ENCODE measurements around the gene PLEKHH2. TPM values are rescaled to one million over a fixed set of nuclear protein-coding genes. Genes with fewer than 3 reads are reported as not detected.
"Not testable (repeated sequence)": the region's sequence is repeated elsewhere in the genome, so short reads cannot be mapped to it uniquely, and the experiment has no call there.

The PLEKHH2 gene
- polyA plus RNA-seq (ENCODE audit: insufficient read length in 4 of 4): 10 to 100 TPM; 20.3 to 70.1 (median 30.6) TPM

DNA sequence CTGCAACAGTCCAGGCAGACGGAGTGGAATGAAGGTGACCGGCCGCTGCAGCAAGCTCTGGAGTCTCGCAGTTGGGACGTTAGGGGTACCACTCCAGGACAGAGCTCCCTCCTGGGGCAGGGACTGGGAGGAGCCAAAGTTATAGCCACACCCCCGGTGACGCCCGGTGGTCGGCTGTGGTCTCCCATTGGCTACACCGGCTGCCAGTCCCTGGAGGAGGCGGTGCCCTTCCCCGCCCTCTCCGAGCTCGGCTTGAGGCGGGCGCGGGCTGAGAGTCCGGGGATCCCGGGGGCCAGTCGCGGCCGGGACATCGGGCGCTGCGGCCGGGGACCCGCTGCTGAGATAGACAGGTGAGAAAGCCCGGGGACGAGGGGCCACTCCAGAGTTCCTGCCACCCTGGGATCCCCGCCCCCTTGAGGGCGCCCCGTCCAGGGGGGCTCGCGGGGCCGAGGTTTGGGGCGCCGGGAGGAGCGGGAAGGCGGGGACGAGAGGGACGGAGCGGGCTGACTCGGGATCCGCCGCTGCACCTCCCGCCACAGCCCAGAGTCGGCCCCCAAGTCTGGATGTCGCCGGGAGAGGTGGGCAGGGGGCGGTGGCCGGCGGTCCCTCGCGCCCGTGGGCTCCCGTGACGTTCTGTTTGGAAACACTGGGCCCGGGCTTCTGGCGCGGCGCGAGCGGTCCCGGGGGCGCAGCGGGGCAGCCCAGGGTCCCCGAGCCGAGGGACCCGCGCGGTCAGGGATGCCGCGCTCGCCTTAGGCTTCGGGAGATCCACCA lies at the start of gene PLEKHH2:
PLEKHH2 (plus strand) TSS at position 231 of the 774 bp plus-strand sequence. CDS start 7,414 bp downstream, outside the sequence.
- DNase-seq (ENCODE audit: low read depth in 4 of 4, low spot score in 2 of 4): peak; percentile 71 to 86 (median 80)

DNA sequence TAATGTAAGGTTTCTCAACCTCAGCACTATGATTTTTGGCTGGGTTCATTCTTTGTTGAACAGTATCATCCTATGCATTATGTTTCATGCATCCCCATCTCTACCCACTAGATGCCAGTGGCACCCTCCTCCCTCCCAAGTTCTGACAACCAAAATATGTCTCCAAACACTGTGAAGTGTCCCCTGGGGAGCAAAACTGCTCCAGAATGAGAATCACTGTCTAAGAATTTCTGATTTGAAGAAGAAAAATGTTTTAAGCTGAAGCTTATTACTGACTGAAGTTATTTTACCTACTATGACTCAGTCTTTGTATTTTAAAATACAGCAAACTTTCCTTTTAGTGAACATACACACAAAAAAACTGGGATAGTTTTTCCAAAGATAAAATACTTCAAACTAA lies 44.6 kb upstream of the PLEKHH2 start:
- no peak for DNase-seq (ENCODE audit: low read depth in 4 of 4, low spot score in 2 of 4)

DNA sequence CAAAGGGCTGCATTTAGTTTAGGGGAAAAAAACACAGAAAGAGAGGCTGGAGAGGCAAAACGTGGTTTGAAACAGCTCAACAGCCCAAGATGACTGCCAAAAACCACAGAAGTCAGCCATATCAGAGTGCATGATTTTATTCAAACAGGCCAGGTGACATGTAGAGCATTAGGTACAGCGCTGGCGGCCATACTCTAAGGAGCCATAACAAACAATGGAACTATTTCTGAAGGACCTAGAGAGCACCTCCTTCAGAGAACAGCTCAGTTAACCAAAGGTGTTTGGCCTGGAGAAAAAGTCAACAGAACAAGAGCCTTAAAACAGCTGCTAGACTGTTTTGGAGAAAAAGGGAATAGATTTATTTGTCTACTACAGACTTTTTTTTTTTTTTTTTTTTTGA lies 43.8 kb upstream of the PLEKHH2 start:
- no peak for DNase-seq (ENCODE audit: low read depth in 4 of 4, low spot score in 2 of 4)

DNA sequence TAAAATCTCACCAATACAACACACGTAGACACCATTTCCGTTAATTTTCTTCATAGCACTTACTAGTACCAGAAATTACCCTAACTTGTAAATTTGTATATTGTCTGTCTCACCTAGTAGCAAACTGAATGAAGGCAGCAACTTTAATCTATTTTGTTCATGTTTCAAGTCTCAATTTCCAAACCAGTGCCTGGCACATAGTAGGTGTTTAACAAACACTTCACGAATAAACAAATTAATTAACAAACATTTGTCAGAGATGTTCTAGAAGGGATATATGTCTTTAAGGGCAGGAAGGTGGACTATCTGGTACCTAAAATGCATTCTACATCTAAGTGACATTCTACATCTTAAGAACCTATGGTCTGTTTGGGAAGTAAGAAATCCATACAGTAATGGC lies 42.2 kb upstream of the PLEKHH2 start:
- DNase-seq (ENCODE audit: low read depth in 4 of 4, low spot score in 2 of 4): no peak

DNA sequence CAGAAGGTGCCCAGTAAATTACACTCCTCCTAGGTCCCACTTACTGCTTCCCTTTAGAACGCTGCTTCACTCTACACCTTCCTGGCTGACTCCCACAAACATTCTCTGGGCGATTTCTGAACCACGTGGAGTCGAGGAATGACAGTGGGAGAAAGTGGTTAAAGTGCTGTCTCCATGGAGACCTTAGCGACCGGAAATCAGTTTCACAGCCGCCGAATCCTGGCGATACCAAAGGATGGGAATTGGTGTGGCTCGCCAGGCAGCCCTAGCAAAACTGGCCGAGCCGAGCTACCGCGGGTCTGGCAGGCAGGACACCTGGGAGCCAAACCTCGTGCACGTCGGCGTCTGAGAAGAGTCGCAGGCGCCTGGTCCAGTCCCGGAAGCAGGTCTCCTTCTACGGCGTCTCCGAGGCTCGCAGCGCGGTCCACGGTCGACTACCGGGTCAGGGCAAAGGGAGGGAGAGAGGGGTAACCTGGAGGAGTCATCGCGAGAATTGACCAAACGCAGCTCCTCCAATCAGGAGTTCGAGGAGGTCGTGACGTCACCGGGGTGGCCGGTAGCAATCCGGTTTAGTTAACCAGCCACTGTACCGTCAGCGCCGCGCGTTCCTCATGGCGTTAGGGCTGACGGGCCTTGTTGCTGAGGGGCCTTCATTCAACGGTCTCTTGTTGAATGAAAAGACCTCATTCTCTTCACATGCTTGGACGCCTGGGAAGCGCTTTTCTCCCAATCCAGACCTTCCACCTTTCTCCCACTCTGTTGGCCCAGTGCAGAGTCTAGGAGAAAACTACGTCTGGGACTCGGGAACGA lies 41.3 kb upstream of the PLEKHH2 start, which contains the start of gene THADA:
THADA (minus strand) TSS at position 436 of the 810 bp plus-strand sequence. CDS start 3,646 bp downstream, outside the sequence.
- DNase-seq (ENCODE audit: low read depth in 4 of 4, low spot score in 2 of 4): peak; percentile 96 to 99 (median 98)

DNA sequence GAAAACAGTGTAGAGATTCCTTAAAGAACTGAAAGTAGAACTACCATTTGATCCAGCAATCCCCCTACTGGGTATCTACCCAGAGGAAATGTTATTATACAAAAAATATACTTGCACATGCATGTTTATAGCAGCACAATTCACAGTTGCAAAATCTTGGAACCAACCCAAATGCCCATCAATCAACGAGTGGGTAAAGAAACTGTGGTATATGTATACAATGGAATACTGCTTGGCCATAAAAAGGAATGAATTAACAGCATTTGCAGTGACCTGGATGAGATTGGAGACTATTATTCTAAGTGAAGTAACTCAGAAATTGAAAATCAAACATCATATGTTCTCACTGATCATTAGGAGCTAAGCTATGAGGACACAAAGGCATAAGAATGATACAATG lies 36.5 kb upstream of the PLEKHH2 start:
- DNase-seq (ENCODE audit: low read depth in 4 of 4, low spot score in 2 of 4): not testable (repeated sequence)

DNA sequence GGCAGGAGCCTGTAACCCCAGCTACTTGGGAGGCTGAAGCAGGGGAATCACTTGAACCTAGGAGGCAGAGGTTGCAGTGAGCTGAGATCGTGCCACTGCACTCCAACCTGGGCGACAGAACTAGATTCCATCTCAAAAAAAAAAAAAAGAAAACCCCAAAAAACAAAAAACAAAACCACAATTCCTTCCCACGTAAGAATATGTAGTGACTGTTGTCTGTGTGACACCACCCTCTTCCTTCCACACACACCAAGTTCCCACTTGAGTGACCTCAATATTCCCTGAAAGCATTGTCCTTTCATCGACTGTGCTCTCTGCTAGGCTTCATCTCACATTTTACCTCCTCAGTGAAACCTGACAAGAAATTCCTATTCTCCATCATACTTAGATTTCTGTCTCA lies 32.4 kb upstream of the PLEKHH2 start:
- DNase-seq (ENCODE audit: low read depth in 4 of 4, low spot score in 2 of 4): no peak

DNA sequence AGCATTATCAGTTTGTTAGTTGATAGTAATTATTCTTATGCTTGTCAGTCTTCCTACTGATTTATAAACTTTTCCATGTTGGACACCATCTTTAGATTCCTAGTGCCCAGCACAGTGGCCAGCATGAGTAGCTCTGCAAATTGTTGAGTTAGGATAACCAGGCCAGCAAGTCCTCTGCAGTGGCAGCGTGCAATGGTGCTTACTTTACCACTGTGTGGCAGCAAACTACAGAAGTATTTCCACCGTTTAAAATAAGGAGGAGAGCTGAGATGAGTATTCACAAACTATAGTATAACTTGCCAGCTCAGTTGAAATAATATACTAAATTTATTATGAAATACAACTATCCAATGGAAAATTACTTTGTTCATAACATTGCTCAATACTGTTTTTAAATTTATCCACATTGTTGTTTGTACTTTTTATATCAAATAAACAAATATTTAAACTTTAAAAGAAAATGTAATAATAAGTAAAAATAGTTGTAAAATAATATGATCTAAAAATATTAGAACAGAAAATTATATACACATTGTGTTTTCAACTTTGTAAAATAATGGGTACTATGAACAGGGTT lies 31.9 kb upstream of the PLEKHH2 start:
- no peak for DNase-seq (ENCODE audit: low read depth in 4 of 4, low spot score in 2 of 4)

DNA sequence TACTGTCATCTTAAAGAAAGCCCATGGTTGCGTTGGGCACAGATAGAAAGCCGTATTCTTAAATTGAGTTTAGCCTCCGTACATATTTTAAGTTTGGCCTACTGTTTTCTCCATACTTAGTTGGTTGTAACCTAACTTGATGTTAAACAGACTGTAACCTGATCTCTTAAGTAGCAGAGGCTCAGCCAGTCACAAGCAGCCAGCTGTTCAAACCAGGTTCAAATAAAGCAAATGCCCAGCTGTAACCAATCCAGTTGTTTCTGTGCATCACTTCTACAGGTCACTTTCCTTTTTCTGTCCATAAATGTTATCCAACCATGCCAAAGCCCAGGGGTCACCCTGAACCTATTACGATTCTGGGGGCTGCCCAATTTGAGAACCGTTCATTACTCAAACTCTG lies 31.2 kb upstream of the PLEKHH2 start:
- DNase-seq (ENCODE audit: low read depth in 4 of 4, low spot score in 2 of 4): no peak

DNA sequence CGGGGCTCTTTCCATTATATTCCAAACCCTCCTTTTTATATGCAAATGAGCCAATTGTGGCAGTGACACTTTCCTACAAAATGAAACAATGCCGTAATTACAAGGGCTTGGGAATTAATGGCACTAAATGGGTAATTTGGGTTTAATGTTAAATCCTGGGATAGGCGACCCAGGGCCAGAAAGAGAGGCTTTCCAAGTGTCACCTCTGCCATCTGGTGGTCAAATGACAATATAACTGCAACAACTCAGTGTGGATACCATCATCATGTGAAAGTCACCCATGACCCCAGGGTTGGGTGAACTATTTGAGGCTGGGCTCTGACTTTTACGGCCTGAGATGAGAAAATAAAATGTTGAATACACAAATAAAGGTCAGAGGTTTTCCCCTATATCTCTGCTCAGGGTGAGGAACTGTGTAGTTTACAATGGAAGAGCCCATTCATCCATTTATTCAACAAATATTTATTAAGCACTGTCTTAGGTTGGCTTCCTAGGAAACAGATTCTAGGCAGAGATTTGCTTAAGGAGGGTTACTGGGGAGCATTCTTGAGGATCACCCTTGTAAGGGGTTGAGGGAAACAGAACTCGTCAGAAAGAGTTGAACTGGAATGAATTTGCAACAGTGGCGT lies 27.7 kb upstream of the PLEKHH2 start:
- peak in 1 of 4 donors; percentile 43 for DNase-seq (ENCODE audit: low read depth in 4 of 4, low spot score in 2 of 4)

DNA sequence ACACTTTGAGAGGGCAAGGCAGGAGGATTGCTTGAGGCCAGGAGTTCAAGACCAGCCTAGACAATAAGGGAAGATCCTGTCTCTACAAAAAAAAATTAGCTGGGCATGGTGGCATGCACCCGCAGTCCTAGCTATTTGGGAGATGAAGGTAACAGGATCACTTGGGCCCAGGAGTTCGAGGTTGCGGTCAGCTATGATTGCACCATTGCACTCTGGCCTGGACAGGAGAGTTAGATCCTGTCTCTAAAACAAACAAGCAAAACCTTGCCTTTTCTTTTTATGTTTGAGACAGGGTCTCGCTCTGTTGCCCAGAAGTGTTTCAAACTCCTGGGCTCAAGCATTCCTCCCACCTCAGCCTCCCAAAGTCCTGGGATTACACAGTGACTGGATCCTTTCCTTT lies 26.7 kb upstream of the PLEKHH2 start:
- no peak for DNase-seq (ENCODE audit: low read depth in 4 of 4, low spot score in 2 of 4)

DNA sequence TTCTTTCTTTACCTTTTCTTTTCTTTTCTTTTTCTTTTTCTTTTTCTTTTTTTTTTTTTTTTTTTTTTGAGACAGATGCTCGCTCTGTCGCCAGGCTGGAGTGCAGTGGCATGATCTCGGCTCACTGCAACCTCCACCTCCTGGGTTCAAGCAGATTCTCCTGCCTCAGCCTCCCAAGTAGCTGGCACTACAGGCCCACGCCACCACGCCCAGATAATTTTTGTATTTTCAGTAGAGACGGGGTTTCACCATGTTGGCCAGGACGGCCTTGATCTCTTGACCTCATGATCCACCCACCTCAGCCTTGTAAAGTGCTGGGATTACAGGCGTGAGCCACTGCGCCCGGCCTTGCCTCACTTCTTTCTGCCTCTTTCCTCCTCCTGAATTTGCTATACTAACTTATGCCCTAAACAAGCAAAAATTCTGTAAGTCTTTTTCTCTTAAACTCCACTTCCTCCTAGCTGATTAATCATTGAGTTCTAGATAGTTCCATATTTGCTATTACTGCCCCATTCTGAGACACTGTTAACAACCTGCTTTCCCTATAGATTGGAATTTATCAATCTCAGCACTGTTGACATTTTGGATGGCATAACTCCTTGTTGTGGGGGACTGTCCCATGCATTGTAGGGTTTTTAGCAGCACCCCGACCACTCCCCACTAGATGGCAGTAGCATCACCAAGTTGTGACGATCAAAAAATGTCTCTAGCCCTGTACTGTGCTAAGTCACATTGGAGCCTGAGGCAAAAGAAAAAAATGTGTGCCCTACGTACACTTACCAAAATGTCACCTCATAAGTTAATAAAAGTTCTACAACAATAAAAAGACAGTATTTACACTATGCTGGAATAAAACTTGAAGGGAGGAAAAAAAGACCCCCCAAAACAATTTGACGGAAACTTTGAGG lies 24.8 kb upstream of the PLEKHH2 start:
- DNase-seq (ENCODE audit: low read depth in 4 of 4, low spot score in 2 of 4): peak in 2 of 4 donors; percentile 69 to 82

DNA sequence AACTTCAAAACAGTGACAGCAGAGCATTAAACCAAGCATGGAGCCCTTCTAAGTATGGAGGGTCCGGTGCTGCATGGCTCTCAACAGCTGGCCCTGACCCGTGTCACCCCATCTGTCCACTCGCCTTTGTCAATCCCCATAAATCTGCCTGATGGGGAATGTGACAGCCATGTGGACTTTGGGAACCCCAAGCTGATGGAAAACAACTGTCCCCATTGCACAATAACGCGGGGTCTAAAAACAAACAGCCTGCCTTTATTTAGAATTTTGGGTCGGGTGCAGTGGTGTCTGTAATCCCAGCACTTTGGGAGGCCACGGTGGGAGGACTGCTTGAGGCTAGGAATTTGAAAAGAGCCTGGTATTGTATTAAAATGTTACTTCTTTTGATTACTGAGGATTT lies 24.1 kb upstream of the PLEKHH2 start:
- no peak for DNase-seq (ENCODE audit: low read depth in 4 of 4, low spot score in 2 of 4)

DNA sequence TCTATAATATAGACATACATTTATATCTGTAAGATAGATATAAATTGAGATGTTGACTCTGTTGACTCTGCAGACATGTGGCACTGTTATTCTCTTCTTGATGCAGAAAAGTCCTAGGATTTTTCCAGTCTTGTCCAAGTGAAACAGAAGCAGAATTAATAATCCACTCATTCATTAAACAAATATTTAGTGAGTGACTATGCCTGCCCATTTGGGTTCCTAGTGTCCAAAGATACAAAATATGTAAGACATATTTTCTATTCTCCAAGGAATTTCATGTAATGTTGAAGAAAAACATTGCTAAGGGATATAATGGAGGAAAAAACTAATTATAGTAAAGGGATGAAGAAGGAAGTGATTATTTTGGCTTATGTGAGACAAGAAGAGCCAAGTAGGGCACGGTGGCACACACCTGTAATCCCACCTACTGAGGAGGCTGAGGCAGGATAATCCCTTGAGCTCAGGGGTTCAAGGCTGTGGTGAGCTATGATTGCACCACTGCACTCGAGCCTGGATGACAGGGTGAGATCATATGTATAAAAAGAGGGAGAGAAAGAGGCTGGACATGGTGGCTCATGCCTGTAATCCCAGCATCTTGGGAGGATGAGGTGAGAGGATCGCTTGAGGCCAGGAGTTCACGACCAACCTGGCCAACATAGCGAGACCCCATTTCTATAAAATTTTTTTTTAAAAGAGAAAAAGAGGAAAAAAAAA lies 19.9 kb upstream of the PLEKHH2 start:
- DNase-seq (ENCODE audit: low read depth in 4 of 4, low spot score in 2 of 4): no peak

DNA sequence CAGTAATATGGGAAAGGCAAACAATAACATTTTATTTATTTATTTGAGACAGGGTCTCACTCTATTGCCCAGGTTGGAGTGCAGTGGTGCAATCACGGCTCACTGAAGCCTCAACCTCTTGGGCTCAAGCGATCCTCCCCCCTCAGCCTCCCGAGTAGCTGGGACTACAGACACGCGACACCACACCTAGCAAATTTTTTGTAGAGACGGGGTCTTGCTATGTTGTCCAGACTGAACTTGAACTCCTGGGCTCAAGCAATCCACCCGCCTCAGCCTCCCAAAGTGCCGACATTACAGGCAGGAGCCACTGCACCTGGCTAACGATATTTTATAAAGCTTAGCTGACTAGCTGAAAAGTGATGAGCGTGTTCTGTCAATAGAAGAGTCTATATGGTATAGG lies 17.5 kb upstream of the PLEKHH2 start:
- no peak for DNase-seq (ENCODE audit: low read depth in 4 of 4, low spot score in 2 of 4)

DNA sequence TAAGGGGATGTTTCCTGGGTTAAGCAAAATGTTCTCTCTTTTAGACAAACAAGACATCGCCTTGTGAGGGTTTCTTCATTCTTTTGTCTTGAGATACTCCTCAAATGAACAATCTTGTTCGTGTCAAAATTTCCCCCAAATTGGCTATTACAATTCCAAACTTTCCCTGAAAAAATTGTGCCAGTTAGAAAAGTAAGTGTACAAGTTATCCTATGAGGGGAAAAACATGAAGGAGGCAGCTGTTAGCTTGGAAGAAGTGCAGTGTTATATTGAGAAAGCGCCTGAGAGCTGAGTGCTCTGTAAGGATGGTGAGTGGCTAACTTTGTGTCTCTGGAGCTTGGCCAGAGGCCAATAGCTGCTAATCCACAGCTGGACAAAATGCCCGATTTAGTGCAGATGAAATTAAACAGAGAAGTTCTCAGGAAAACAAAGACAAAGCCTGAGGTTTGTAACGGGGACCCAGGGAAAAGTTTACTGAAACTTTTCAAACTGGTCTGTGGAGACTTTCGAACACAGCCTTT lies 14.1 kb upstream of the PLEKHH2 start:
- DNase-seq (ENCODE audit: low read depth in 4 of 4, low spot score in 2 of 4): no peak

DNA sequence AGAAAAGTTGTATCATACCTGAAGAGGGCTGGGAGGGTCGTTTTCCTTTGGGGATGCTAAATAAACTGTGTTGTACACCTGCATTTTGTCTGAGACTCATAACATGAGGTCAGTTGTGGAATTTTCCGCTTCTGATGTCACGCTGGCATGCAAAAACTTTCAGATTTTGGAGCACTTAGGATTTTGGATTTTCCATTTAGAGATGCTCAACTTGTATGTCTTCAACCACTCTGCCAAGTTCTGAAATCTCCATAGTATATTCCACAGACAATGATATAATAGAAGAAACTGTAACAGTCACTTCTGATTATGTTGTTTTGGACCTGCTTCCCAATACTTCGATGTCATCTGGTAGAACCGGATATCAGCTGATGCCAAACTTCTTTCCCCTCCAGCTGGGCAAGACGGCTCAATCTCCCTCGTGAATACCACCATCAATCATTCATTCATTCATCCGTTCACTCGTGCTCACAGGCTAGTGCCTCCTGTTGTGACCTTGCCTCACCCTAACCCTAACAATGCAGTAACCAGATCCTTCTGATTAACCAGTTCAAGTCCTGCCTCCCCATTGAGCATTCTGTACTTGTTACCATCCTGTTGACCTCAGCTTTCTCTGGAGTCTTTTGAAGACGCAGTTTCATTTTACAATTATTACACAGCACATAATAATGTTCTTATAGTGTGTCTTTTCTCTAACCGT lies 5.3 kb upstream of the PLEKHH2 start:
- no peak for DNase-seq (ENCODE audit: low read depth in 4 of 4, low spot score in 2 of 4)

DNA sequence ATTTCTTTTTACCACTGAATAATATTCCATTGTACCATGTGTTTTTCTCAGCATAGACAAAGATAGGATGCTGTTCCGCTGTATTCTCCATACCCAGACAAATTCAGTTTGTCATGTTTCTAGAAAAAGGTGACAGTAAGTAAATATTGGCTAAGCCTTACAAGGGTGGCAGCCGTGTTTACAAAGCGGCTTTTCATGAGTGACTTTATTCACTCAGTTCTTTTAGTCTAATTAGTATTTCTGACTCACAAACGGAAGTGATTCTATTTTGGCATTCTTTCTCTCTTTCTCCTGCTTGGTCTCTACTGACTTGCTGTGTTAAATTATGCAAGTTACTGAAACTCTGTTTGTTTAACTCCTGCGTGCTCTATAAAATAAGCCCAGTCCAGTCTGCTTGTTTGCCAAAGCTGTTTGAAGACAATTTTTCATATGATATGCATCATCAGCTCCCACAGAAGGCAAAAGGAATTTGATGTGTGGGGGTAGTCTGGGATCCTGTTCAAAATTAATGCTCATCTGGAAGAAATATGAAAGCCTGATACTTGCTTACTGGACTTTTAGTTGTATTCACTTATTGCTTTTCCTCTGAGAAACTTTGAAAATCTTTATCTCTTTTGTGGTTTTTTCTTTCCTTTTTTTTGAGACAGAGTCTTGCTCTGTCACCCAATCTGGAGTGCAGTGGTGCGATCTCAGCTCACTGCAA lies 2.3 kb upstream of the PLEKHH2 start:
- DNase-seq (ENCODE audit: low read depth in 4 of 4, low spot score in 2 of 4): peak; percentile 34 to 55 (median 43)

Measured in left renal cortex interstitium (tissue), 4 donors.